ENCODE measurements around the gene SPSB2. TPM values are rescaled to one million over a fixed set of nuclear protein-coding genes. Genes with fewer than 3 reads are reported as not detected.

The SPSB2 gene
- polyA plus RNA-seq, 3 donors = 14.8 to 16.8 (median 16.8) TPM

DNA sequence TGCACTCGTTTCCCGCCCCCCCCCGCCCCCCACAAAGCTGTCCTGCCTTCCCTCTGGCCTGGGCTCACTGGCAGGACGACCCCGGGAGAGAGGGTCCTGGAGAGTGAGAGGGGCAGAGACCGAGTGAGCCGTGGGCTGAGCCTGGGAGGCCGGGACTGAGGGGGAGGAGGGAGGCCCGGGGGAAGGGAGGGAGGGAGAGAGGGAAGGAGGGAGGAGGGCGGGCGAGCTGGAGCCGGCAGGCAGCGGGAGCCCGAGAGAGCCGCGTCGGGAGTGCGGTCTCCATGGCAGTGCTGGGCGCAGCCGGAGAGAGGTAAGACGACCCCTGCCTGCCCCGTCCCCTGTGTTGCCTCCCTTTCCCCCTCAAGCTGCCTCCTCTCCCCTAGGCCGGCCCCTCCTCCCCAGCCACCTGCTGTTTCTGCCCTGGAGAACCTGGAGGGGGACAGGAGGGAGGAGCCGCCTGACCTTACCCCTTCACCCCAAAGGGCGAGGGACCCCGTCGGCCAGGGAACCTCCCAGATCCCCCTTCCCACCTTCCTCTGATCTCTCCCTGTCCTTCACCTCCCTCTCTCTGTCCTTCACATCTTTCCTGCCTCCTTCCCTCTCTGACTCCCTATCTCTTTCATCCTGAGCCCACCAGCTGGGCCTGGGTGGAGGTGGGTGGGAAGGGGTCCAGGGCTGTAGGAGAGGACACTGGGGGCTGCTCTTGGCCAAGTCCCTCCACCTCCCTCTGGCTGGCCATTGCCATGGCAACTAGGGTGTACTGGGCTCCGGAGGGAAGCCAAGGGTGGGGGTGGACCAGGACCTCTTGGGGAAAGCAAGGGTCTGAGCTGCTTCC, 51.3 kb downstream of the SPSB2 start, which contains the start of gene GPR162:
Gene GPR162, plus strand, starts transcription at position 231 of the 835 bp plus-strand sequence. CDS start 2,078 bp downstream, outside the sequence.
- peak; percentile 85 for DNase-seq

Other genes with a start within 250 kb of the SPSB2 start
- gene LPAR5, start 237.3 kb downstream of the SPSB2 start, polyA plus RNA-seq (ENCODE audit: insufficient read length in 3 of 3) = 1 to 10 TPM; 1.1 to 1.5 (median 1.4) TPM
- gene ACRBP, start 225.9 kb downstream of the SPSB2 start, polyA plus RNA-seq (ENCODE audit: insufficient read length in 3 of 3) = 1 to 10 TPM; 4.6 to 8.0 (median 7.7) TPM
- gene ING4, start 210.2 kb downstream of the SPSB2 start, polyA plus RNA-seq (ENCODE audit: insufficient read length in 3 of 3) = 100 to 1,000 TPM; 112 to 119 (median 119) TPM
- 100 to 1,000 TPM in 2 of 3 donors, 10 to 100 TPM in 1; 82.7 to 105 (median 102) TPM for gene ZNF384, start 183.9 kb downstream of the SPSB2 start, polyA plus RNA-seq (ENCODE audit: insufficient read length in 3 of 3)
- 10 to 100 TPM; 12.8 to 15.3 (median 14.3) TPM for gene PIANP, start 172.5 kb downstream of the SPSB2 start, polyA plus RNA-seq (ENCODE audit: insufficient read length in 3 of 3)
- 10 to 100 TPM; 68.4 to 70.3 (median 69.4) TPM for gene COPS7A, start 149.3 kb downstream of the SPSB2 start, polyA plus RNA-seq (ENCODE audit: insufficient read length in 3 of 3)
- 100 to 1,000 TPM; 213 to 247 (median 244) TPM for gene MLF2, start 120.2 kb downstream of the SPSB2 start, polyA plus RNA-seq (ENCODE audit: insufficient read length in 3 of 3)
- gene PTMS, start 106.9 kb downstream of the SPSB2 start, polyA plus RNA-seq (ENCODE audit: insufficient read length in 3 of 3) = 100 to 1,000 TPM; 589 to 718 (median 618) TPM
- 1 to 10 TPM; 1.1 to 2.0 (median 1.4) TPM for gene LAG3, start 100.8 kb downstream of the SPSB2 start, polyA plus RNA-seq (ENCODE audit: insufficient read length in 3 of 3)
- gene CD4, start 83.8 kb downstream of the SPSB2 start, polyA plus RNA-seq (ENCODE audit: insufficient read length in 3 of 3) = 10 to 100 TPM; 31.0 to 33.1 (median 32.1) TPM
- gene GPR162, start 51.5 kb downstream of the SPSB2 start, polyA plus RNA-seq (ENCODE audit: insufficient read length in 3 of 3) = 10 to 100 TPM; 33.9 to 36.0 (median 35.9) TPM
- 10 to 100 TPM; 35.2 to 48.0 (median 38.3) TPM for gene P3H3, start 44.9 kb downstream of the SPSB2 start, polyA plus RNA-seq (ENCODE audit: insufficient read length in 3 of 3)
- 10 to 100 TPM in 1 of 3 donors, 1 to 10 TPM in 2; 7.0 to 13.0 (median 9.9) TPM for gene GNB3, start 32.4 kb downstream of the SPSB2 start, polyA plus RNA-seq (ENCODE audit: insufficient read length in 3 of 3)
- 10 to 100 TPM; 27.2 to 37.0 (median 29.7) TPM for gene CDCA3, start 22.0 kb downstream of the SPSB2 start, polyA plus RNA-seq (ENCODE audit: insufficient read length in 3 of 3)
- 10 to 100 TPM; 60.3 to 70.2 (median 69.8) TPM for gene USP5, start 21.2 kb downstream of the SPSB2 start, polyA plus RNA-seq (ENCODE audit: insufficient read length in 3 of 3)
- gene TPI1, start 5.8 kb downstream of the SPSB2 start, polyA plus RNA-seq (ENCODE audit: insufficient read length in 3 of 3) = 100 to 1,000 TPM; 560 to 690 (median 592) TPM
- gene LRRC23, start 31.5 kb upstream of the SPSB2 start, polyA plus RNA-seq (ENCODE audit: insufficient read length in 3 of 3) = 10 to 100 TPM; 20.5 to 21.0 (median 20.9) TPM
- gene ENO2, start 41.3 kb upstream of the SPSB2 start, polyA plus RNA-seq (ENCODE audit: insufficient read length in 3 of 3) = 10 to 100 TPM; 12.6 to 17.2 (median 14.1) TPM
- 100 to 1,000 TPM; 116 to 147 (median 131) TPM for gene ATN1, start 54.7 kb upstream of the SPSB2 start, polyA plus RNA-seq (ENCODE audit: insufficient read length in 3 of 3)
- 1 to 10 TPM in 1 of 3 donors, not detected in 2; 5.8 TPM for gene RNU7-1, start 70.5 kb upstream of the SPSB2 start, polyA plus RNA-seq (ENCODE audit: insufficient read length in 3 of 3)
- 100 to 1,000 TPM; 135 to 204 (median 158) TPM for gene C12orf57, start 70.7 kb upstream of the SPSB2 start, polyA plus RNA-seq (ENCODE audit: insufficient read length in 3 of 3)
- gene PTPN6, start 78.1 kb upstream of the SPSB2 start, polyA plus RNA-seq (ENCODE audit: insufficient read length in 3 of 3) = 10 to 100 TPM; 21.1 to 25.2 (median 25.1) TPM
- gene PHB2, start 97.4 kb upstream of the SPSB2 start, polyA plus RNA-seq (ENCODE audit: insufficient read length in 3 of 3) = 100 to 1,000 TPM; 256 to 302 (median 298) TPM
- gene EMG1, start 97.6 kb upstream of the SPSB2 start, polyA plus RNA-seq (ENCODE audit: insufficient read length in 3 of 3) = 10 to 100 TPM; 41.0 to 53.3 (median 50.5) TPM
- 10 to 100 TPM; 56.5 to 69.0 (median 66.6) TPM for gene LPCAT3, start 145.2 kb upstream of the SPSB2 start, polyA plus RNA-seq (ENCODE audit: insufficient read length in 3 of 3)
- gene C1S, start 187.4 kb upstream of the SPSB2 start, polyA plus RNA-seq (ENCODE audit: insufficient read length in 3 of 3) = 10 to 100 TPM; 43.0 to 49.6 (median 47.4) TPM
- 10 to 100 TPM; 34.8 to 47.5 (median 37.3) TPM for gene C1R, start 219.1 kb upstream of the SPSB2 start, polyA plus RNA-seq (ENCODE audit: insufficient read length in 3 of 3)
- gene C1RL, start 235.9 kb upstream of the SPSB2 start, polyA plus RNA-seq (ENCODE audit: insufficient read length in 3 of 3) = 10 to 100 TPM; 28.4 to 46.9 (median 46.4) TPM